Glomerular endothelial cell (primary cell): ENCODE measurements around the gene RBMS1. TPM values are rescaled to one million over a fixed set of nuclear protein-coding genes. Genes with fewer than 3 reads are reported as not detected.

ENCODE experiments used
- DNase-seq: peaks from one replicate; pipeline ENCODE4 v3.0.0-alpha.2; 2011; ENCODE audit warnings: low read depth, low spot score; ENCODE audit errors: extremely low read depth
- total RNA-seq: library from RNA; depleted of rRNA; stranded (reverse); fragments of >200 nt; gene quantifications from 2 replicates; pipeline ENCODE4 v1.2.3, GENCODE V29; 2015

The RBMS1 gene
- total RNA-seq, 1 donor from 2014 or later = 69.7 TPM

DNA sequence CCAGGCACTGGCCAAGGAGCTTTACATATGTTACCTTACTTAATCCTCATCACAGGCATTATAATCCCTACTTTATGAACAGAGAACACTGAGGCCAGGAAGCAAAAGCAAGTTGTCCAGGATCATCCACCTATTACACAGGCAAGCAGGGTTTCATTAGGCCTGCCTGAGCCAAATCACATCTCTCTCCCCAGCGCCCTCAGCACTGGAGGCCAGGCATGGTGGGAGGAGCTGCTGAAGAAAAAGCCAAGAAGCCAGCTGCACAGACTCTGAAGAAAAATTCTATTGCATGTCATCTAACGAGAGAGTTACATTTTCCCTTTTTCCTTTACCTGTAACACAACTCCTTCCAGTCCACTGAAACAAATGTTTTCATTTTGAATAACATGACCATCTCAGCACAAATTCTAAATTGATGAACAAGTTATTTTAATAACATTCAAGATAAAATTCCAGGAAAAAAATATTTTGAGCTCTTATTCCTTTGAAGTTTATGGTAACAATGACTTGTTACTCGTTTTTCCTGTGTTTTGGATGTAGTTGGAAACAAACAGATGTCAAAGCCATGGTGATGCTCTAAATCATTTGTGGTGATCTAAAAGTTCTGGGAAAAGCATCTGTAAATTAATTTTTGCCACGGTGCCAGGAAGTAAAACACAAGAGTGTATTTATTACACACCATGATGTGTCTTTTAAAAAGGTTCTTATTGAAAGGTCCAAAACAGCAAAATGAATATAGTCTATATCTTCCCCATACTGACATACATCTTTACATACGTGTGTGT is 154.5 kb downstream of the RBMS1 start:
- no peak for DNase-seq

DNA sequence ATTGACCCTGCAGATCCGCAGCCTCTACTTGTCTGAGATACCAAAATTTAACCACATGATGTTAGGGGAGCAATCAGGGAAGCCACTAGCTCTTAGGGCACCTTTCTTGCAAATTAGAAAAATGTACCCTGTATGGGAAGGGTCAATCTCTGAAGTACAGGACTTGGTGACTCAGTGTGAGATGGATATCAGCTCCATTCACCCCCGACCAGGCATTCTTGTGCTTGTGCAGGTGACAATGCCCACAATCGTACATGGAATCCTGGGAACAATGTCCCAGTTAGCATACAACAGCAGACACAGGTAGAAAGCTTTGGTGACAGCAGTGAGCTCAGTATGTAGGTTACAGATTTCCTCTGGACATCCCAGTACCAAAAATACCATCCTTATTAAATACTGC is 155.9 kb downstream of the RBMS1 start:
- DNase-seq = no peak

DNA sequence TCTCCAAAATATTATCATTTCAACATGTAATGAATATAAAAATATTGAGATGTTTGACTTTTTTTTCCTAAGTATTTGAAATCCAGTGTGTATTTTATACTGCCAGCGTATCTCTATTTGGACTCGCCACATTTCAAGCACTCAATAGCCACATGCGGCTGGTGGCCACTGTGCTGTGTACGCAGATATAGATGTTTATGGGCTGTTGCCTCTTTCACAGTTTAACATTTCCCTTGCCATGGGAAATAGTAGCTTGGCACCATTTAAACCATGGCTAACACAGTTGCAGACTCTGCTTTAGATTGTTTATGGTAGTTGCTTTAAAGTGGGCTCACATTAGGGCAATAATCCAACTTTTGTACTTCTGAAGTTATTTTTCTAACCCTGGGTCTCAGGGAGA is 157.0 kb downstream of the RBMS1 start:
- no peak for DNase-seq

- no peak for DNase-seq
Measured at GRCh38 chr2:160336105-160336504, 157.5 kb downstream of the RBMS1 start.

DNA sequence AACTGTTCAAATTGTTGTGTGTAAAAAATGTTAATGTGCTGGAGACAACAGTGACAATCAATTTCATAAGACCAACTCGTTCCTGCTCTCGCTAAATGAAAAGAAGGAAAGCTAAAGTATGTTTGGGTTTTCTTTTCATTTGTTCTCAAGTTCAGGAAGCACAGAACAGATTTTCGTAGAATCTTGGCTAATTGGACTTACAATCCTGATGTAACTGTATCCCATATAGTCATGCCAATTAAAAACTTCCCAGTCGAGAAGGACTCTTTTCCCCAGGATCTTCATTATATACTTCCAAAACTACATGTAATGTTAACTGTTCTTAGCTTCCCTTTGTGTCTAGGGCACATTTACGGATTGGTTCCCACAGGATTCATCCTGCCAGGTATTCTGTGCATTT is 158.2 kb downstream of the RBMS1 start:
- no peak for DNase-seq

DNA sequence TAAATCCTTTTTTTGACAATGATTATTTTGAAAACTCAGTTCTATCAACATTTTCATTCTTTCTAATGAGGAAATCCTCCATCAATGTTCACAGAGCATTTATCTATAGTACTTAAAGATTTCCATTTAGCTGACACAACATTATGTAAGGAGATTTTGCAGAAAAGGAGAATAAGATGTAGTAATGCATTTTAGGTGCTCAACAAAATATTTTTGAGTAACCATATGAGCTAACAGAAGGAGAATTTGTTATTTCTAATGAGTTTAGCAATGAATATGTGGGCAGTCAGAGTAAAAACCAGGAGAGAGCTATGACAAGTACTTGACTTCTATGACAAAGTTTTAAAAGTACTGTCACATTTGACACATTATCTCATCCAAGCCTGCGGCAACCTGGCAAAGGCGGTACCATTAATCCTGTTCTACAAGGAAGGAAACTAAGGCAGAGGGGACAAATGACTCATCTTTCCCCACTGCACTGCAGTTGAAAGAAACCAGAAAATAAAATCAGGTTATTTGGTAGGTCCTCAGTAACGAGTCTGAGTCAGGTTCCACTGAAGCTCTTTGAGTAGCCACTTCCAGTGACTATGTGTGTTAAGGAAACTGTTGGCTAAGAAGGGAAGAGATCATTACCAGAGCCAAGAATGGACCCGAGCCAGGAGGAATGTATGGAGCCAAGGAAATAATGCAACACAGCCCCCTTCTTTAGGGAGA is 159.4 kb downstream of the RBMS1 start:
- DNase-seq = peak; percentile 57

DNA sequence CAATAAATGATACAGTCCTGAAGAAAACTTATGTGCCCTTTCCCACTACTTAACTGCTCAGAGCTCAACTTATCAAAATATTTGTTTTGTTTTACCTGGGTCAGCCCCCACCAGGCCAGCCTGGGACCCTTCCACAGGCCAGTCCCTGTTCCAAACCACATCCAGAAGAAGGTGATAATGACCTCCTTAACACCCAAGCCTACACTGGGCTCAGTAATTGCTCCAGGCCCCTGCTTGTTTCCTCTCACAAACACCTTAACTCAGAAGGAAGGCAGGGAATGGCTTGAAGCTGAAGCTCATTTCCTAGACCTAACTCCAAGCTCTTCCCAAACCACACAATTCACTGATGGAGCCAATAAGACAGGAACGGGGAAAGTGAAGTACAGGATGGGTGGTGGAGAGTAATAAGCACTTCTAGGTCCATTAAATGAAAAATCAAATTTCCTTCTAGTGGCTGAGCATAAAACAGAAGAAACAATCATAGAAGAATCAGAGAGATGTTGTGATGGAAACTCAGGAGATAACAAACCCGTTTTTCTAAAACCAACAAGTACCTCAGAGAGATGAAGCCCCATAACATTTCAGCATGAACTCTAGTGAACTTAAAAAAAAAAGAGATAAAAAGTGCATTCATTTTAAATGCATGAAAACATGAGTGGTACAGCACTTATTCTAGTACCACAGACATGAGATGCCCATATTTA is 160.1 kb downstream of the RBMS1 start:
- DNase-seq = no peak

GRCh38 chr2:160332318-160332717 is 161.3 kb downstream of the RBMS1 start:
- DNase-seq = no peak

GRCh38 chr2:160331258-160332025 is 162.2 kb downstream of the RBMS1 start:
- DNase-seq = no peak

- no peak for DNase-seq
Measured at GRCh38 chr2:160328811-160329527, 164.6 kb downstream of the RBMS1 start.

GRCh38 chr2:160326786-160327185 is 166.8 kb downstream of the RBMS1 start:
- no peak for DNase-seq

- DNase-seq = no peak
Measured at GRCh38 chr2:160325418-160325817, 168.2 kb downstream of the RBMS1 start.

DNA sequence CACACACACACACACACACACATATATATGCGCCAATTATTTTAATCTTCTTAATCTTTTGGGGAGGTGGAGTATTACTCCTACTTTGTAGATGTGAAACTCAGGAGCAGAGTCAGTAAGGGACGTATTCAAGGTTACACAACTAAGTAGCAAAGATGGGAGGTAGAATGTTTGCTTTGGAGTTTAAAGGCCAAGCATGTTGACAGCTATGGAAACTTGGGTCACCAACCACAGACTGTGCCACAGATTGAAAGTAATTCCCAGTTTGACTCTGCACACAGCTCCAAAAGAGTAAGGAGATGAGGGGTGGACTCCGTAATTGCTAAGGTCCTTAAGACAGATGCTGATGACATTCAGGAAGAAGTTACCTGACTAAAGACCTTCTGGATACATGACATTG is 168.7 kb downstream of the RBMS1 start:
- no peak for DNase-seq

DNA sequence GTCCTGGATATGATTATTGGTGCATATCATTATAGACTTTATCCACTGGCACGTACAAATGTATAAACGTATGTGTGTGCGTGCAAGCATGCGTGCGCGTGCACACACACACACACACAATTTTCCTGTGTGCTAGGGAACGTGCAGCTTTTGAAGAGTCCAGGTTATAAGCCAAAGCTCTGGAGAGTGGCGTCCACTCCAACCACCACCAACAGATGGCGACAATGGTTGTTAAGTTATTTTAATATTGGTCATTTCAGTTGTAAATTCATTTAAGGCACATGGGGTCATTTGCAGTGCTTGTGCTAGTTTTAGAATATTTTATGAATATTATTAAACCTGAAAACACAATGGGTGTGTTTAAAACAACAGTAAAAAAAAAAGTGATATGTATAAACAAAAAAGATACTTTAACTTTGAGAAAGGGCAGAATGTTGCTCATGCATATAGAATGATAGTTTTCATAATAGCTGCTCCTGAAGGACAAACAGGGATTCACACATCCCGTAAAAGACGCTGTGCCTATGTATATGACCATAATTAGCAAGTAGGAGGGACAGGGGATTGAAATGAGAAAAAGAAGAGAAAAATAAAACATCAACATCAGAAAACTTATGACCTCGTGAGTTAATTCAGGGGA is 169.3 kb downstream of the RBMS1 start:
- DNase-seq = no peak

- no peak for DNase-seq
Measured at GRCh38 chr2:160322320-160322719, 171.3 kb downstream of the RBMS1 start.

DNA sequence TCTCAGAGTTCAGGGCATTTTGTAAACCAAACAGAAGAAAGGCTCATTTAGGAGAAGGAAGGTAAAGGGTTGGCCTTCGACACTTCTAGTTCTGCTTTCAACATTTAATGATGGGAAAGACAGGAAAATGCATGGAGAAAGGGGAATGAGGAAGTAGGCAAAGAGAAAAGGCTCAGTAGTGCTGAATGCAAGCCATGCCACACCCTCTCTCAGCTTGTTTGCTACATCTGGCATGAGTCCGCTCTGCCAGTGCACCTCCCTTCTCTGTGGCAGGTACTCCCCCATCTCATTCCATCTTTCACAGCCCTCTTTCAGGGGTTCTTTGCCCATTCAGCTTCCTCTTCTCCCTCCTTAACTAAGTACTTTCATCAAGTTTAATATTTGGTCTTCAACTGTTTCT is 172.6 kb downstream of the RBMS1 start:
- no peak for DNase-seq

GRCh38 chr2:160319700-160320099 is 173.9 kb downstream of the RBMS1 start:
- no peak for DNase-seq

DNA sequence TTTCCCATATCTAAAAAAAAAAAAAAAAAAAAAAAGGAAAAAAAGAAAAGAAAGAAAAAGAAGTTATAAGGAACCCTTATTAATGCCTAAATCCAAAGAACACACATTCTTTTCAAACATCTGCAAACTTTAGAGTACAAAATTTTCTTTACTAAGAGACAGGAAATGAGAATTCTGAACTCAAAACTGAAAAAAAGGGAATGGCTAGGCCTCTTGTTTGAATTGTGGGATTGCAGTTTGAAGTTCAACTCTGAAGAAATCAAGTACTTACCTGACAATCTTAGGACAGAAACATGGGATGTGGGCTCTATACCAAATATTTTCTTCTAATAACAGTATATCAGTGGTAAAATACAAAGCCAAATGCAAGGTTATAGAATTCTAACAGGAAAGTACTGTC is 175.4 kb downstream of the RBMS1 start:
- DNase-seq = no peak

DNA sequence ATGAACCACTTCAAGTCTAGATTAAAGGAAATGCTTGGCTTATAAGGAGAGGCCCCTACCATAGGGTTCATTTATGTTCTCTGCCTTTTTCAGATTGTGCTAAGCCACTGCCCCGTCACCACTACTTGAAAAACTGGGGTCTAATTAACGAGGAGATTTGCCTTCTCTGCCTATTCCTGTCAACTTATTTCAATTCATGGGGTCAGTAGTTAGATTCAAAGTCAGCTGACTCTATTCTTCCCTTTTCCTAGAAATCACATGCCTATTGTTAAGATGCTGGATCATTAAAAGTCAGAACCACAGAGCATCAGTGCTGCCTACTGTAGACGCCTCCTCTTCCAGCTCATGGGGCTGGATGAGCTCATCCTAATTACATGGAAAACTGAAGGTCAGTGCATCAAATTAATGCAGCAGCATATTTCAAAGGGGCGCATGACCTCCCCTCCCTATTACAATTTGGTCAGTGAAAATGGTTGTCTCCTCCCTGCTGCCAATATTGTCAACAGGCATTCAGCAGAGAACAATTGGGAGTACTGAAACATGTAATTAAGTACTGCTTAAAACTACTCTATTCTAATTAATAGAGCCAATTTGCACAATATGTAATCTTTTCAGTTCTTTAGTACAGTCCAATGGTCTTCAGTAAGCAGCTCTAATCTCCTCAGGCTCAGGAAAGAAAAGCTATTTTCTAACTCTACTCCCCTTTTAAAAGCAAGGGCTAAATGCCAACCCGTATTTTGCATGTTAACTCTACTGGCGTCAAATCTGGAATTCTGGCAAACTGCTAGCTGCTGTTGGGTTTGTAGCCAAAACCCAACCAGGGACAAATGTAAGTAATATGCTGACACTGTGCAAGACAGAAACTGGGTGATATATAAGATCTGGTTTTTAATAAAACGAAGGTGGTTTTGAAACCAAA is 176.2 kb downstream of the RBMS1 start:
- no peak for DNase-seq
